PC-3 (cell line): Measurements from ENCODE around the gene CEP78.

ENCODE experiments used
- EZH2phosphoT487 ChIP-seq: fragments of 300-600 bp; sonication (generic); IDR thresholded peaks from 2 replicates; pipeline ENCODE4 v1.6.1; 2018; ENCODE audit warnings: mild to moderate bottlenecking, antibody characterized with exemption, low read length, borderline replicate concordance
- TF ChIP-seq, protein P1 (sequence below): fragments of 300-600 bp; sonication (generic); conservative IDR thresholded peaks from 2 replicates; pipeline ENCODE4 v1.5.1; 2017; ENCODE audit warnings: antibody characterized with exemption, low read depth, mild to moderate bottlenecking, low read length

DNA sequence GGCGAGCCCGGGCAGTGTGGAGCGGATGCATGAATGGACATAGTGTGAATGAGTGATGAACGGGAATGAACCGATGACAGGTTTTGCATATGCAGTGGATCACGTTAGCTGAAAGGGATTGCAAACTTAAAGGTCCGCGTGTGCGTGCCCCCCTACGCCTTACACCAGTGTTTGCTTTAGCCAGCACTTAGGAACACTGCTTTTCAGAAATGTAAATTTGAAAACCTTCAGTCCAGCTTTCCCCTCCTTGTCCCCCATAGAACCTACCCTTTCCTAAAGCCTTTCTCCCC lies 61.7 kb downstream of the CEP78 start:
- TF ChIP-seq, protein P1, sequence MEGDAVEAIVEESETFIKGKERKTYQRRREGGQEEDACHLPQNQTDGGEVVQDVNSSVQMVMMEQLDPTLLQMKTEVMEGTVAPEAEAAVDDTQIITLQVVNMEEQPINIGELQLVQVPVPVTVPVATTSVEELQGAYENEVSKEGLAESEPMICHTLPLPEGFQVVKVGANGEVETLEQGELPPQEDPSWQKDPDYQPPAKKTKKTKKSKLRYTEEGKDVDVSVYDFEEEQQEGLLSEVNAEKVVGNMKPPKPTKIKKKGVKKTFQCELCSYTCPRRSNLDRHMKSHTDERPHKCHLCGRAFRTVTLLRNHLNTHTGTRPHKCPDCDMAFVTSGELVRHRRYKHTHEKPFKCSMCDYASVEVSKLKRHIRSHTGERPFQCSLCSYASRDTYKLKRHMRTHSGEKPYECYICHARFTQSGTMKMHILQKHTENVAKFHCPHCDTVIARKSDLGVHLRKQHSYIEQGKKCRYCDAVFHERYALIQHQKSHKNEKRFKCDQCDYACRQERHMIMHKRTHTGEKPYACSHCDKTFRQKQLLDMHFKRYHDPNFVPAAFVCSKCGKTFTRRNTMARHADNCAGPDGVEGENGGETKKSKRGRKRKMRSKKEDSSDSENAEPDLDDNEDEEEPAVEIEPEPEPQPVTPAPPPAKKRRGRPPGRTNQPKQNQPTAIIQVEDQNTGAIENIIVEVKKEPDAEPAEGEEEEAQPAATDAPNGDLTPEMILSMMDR = no peak
- no peak for TF ChIP-seq EZH2phosphoT487
